Liver (tissue), 9 donors: ENCODE results near the gene EGR2. TPM values are rescaled to one million over a fixed set of nuclear protein-coding genes. Genes with fewer than 3 reads are reported as not detected.

Source experiments
- DNase-seq: peaks from one replicate; pipeline ENCODE4 v3.0.0-alpha.2; 2017; ENCODE audit warnings: low spot score
- H3K27ac ChIP-seq, 2 donors: one replicate each; pipeline ENCODE4 v1.7.0; 2013; ENCODE audit warnings: inconsistent platforms in 2 of 2, low read length in 2 of 2, control low read depth in 1 of 2, low read depth in 1 of 2, mild to moderate bottlenecking in 1 of 2
- H3K27me3 ChIP-seq, 4 donors: one replicate each; pipeline versions ENCODE4 v1.6.1 to v1.7.0; 2013; ENCODE audit warnings: low read length in 3 of 4, inconsistent platforms in 1 of 4, mild to moderate bottlenecking in 1 of 4, moderate library complexity in 1 of 4; ENCODE audit not compliant: control insufficient read depth in 4 of 4, insufficient read depth in 4 of 4
- H3K36me3 ChIP-seq, 4 donors: one replicate each; pipeline versions ENCODE4 v1.6.1 to v1.7.0; 2013; ENCODE audit warnings: low read length in 3 of 4, mild to moderate bottlenecking in 3 of 4, low read depth in 1 of 4, moderate library complexity in 1 of 4; ENCODE audit not compliant: control insufficient read depth in 4 of 4, insufficient read depth in 3 of 4
- H3K4me1 ChIP-seq, 4 donors: one replicate each; pipeline versions ENCODE4 v1.6.1 to v1.7.0; 2013; ENCODE audit warnings: low read length in 3 of 4, mild to moderate bottlenecking in 3 of 4, moderate library complexity in 1 of 4; ENCODE audit not compliant: control insufficient read depth in 4 of 4, insufficient read depth in 4 of 4
- H3K4me3 ChIP-seq, 3 donors: one replicate each; pipeline versions ENCODE4 v1.6.1 to v1.7.0; 2013; ENCODE audit warnings: low read length in 3 of 3, control low read depth in 1 of 3, low read depth in 1 of 3, mild to moderate bottlenecking in 1 of 3
- H3K9ac ChIP-seq, 2 donors: one replicate each; pipeline ENCODE4 v1.7.0; 2013; ENCODE audit warnings: low read length in 2 of 2, mild to moderate bottlenecking in 2 of 2, moderate library complexity in 2 of 2, control low read depth in 1 of 2, low read depth in 1 of 2
- H3K9me3 ChIP-seq, 4 donors: one replicate each; pipeline versions ENCODE4 v1.6.1 to v1.7.0; 2013; ENCODE audit warnings: low read length in 3 of 4; ENCODE audit not compliant: control insufficient read depth in 4 of 4
- ATF3 ChIP-seq: IDR thresholded peaks from 2 replicates; pipeline ENCODE4 v1.6.1; 2016; ENCODE audit warnings: antibody characterized with exemption
- CTCF ChIP-seq: fragments of 150-350 bp; IDR thresholded peaks from 2 replicates; pipeline ENCODE4 v1.5.1; 2017; ENCODE audit warnings: improper control_type of control experiment, low read depth, low read length; ENCODE audit not compliant: missing input control
- EGR1 ChIP-seq, 2 donors: IDR thresholded peaks; 2 replicates each; pipeline ENCODE4 v1.6.1; 2016 to 2018; ENCODE audit warnings: antibody characterized with exemption in 2 of 2, low read depth in 2 of 2
- FOXA1 ChIP-seq: IDR thresholded peaks from 2 replicates; pipeline ENCODE4 v1.6.1; 2016; ENCODE audit warnings: antibody characterized with exemption
- FOXA2 ChIP-seq: IDR thresholded peaks from 2 replicates; pipeline ENCODE4 v1.6.1; 2016; ENCODE audit warnings: antibody characterized with exemption
- GABPA ChIP-seq, 2 donors: IDR thresholded peaks in 1 of 2; conservative IDR thresholded peaks in 1 of 2; 2 replicates each; pipeline ENCODE4 v1.6.1; 2016; ENCODE audit warnings: antibody characterized with exemption in 2 of 2, mild to moderate bottlenecking in 1 of 2, moderate library complexity in 1 of 2
- HNF4A ChIP-seq, 2 donors: conservative IDR thresholded peaks; 2 replicates each; pipeline ENCODE4 v1.6.1; 2016; ENCODE audit warnings: antibody characterized with exemption in 2 of 2, mild to moderate bottlenecking in 2 of 2
- HNF4G ChIP-seq: IDR thresholded peaks from 2 replicates; pipeline ENCODE4 v1.6.1; 2016; ENCODE audit warnings: antibody characterized with exemption
- JUND ChIP-seq, 2 donors: IDR thresholded peaks; 2 replicates each; pipeline ENCODE4 v1.6.1; 2016; ENCODE audit warnings: antibody characterized with exemption in 2 of 2
- MAX ChIP-seq: IDR thresholded peaks from 2 replicates; pipeline ENCODE4 v1.6.1; 2016; ENCODE audit warnings: antibody characterized with exemption
- NR2F2 ChIP-seq: IDR thresholded peaks from 2 replicates; pipeline ENCODE4 v1.6.1; 2016; ENCODE audit warnings: antibody characterized with exemption
- RAD21 ChIP-seq, 2 donors: IDR thresholded peaks; 2 replicates each; pipeline ENCODE4 v1.6.1; 2016; ENCODE audit warnings: antibody characterized with exemption in 2 of 2, mild to moderate bottlenecking in 2 of 2
- REST ChIP-seq: IDR thresholded peaks from 2 replicates; pipeline ENCODE4 v1.6.1; 2016; ENCODE audit warnings: antibody characterized with exemption, mild to moderate bottlenecking
- RXRA ChIP-seq, 2 donors: IDR thresholded peaks; 2 replicates each; pipeline ENCODE4 v1.6.1; 2017 to 2018; ENCODE audit warnings: antibody characterized with exemption in 2 of 2, mild to moderate bottlenecking in 1 of 2
- SP1 ChIP-seq: IDR thresholded peaks from 2 replicates; pipeline ENCODE4 v1.6.1; 2018; ENCODE audit warnings: antibody characterized with exemption, mild to moderate bottlenecking
- TAF1 ChIP-seq: conservative IDR thresholded peaks from 2 replicates; pipeline ENCODE4 v1.6.1; 2016; ENCODE audit warnings: antibody characterized with exemption, mild to moderate bottlenecking
- YY1 ChIP-seq: IDR thresholded peaks from 2 replicates; pipeline ENCODE4 v1.6.1; 2016; ENCODE audit warnings: antibody characterized with exemption, mild to moderate bottlenecking
- ZBTB33 ChIP-seq: IDR thresholded peaks from 2 replicates; pipeline ENCODE4 v1.6.1; 2016; ENCODE audit warnings: antibody characterized with exemption
- WGBS: extraction: QIAGEN DNeasy Blood & Tissue Kit; methylation state at CpG from one replicate; pipeline ENCODE4 v1.1.7; 2013; 5-methylcytosine and 5-hydroxymethylcytosine counted together
- polyA plus RNA-seq, 2 donors: library from polyadenylated mRNA; stranded (reverse) in 1 of 2; unstranded in 1 of 2; fragments of 200-250 nt in 1 of 2; fragments of >200 nt in 1 of 2; fragmentation: Nextera tagmentation in 1 of 2; extraction: Ambion mirVana in 1 of 2; gene quantifications; one replicate each; pipeline versions ENCODE4 v1.2.1 to v1.2.3, GENCODE V29; 2013 to 2015
- total RNA-seq, 2 donors: library from RNA; depleted of rRNA; stranded (reverse); fragments of >200 nt; gene quantifications; one replicate each; pipeline ENCODE4 v1.2.3, GENCODE V29; 2014
- donor health status: healthy.
- donor health status: healthy.
- donor health status: healthy.
- donor health status: healthy.
- donor health status: healthy.

Gene EGR2
- total and polyA plus RNA-seq, 4 donors = 0.17 to 0.76 (median 0.23) TPM

- Histone ChIP-seq H3K27ac (no peak overlapping the region), H3K9ac (no peak overlapping the region), H3K4me3 (no peak overlapping the region), H3K36me3 (no peaks in the 10 kb centered on the region), H3K4me1 (peaks cover 0 to 1% (median 0%) of the 10 kb centered on the region in 4 donors), H3K9me3 (no peaks in the 10 kb centered on the region), H3K27me3 (peaks cover 0 to 9% (median 0%) of the 10 kb centered on the region in 4 donors)
- TF ChIP-seq NR2F2 (no peak), RXRA (IDR thresholded peaks at IDR 0.05) (no peak), JUND (IDR thresholded peaks at IDR 0.05) (no peak), MAX (no peak), GABPA (IDR thresholded peaks at IDR 0.05 in 1 of 2, conservative IDR thresholded peaks at IDR 0.05 in 1 of 2) (no peak), CTCF (no peak), EGR1 (IDR thresholded peaks at IDR 0.05; ENCODE audit: low read depth in 2 of 2) (no peak), HNF4G (no peak), YY1 (no peak), REST (no peak), RAD21 (IDR thresholded peaks at IDR 0.05) (no peak), ZBTB33 (no peak), FOXA2 (no peak), HNF4A (conservative IDR thresholded peaks at IDR 0.05) (no peak), ATF3 (no peak), SP1 (no peak)
- DNase-seq = no peak
- WGBS = 80% methylated on average over 5 of the region's 5 CpGs
Observed at GRCh38 chr10:62792261-62792660, 23.9 kb downstream of the EGR2 start.

- no peak for TF ChIP-seq YY1
- TF ChIP-seq RAD21 (IDR thresholded peaks at IDR 0.05) = no peak
- no peak for TF ChIP-seq TAF1
- no peak for TF ChIP-seq GABPA (IDR thresholded peaks at IDR 0.05 in 1 of 2, conservative IDR thresholded peaks at IDR 0.05 in 1 of 2)
- TF ChIP-seq ATF3 = no peak
- no peak for TF ChIP-seq HNF4A (conservative IDR thresholded peaks at IDR 0.05)
- TF ChIP-seq JUND (IDR thresholded peaks at IDR 0.05) = no peak
- TF ChIP-seq FOXA1 = no peak
- TF ChIP-seq RXRA (IDR thresholded peaks at IDR 0.05) = no peak
- Histone ChIP-seq H3K27me3 (no peaks in the 10 kb centered on the region), H3K4me1 (peaks cover 0 to 1% (median 0%) of the 10 kb centered on the region in 4 donors), H3K9me3 (no peaks in the 10 kb centered on the region), H3K9ac (no peak overlapping the region), H3K27ac (no peak overlapping the region), H3K36me3 (no peaks in the 10 kb centered on the region), H3K4me3 (no peak overlapping the region)
- 87% methylated on average over 2 of the region's 2 CpGs for WGBS
- DNase-seq = no peak
Observed at GRCh38 chr10:62790571-62790970, 25.6 kb downstream of the EGR2 start.
